ENCODE measurements around the gene ZSCAN5C. TPM values are rescaled to one million over a fixed set of nuclear protein-coding genes. Genes with fewer than 3 reads are reported as not detected.
"Not testable (repeated sequence)": the region's sequence is repeated elsewhere in the genome, so short reads cannot be mapped to it uniquely, and the experiment has no call there.

Gene ZSCAN5C
- total RNA-seq, 1 donor from 2014 or later, result 0.32 TPM

DNA sequence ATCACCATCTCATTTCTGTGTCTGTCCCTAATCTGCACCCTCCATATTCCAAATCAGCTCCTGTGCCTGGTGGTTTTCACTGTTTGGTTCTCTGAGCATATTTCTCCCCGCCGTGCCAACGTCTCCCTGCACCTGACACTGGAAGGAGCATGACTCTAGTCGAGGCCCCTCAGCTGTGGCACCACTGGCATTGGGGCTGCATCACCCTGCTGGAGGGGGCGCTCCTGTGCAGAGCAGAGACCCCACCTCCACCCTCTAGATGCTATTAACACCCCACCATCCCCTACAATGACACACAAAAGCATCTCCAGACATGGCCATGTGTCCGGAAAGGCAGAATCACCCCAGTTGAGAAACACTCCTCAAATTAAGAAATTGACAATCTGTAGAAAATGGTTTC, 20.8 kb downstream of the ZSCAN5C start:
- Mint-ChIP-seq H3K27ac (ENCODE audit: unreplicated experiment) (no peak overlapping the region), H3K27me3 (ENCODE audit: unreplicated experiment) (peaks cover 2% of the 10 kb centered on the region), H3K9me3 (ENCODE audit: unreplicated experiment) (peaks cover 2% of the 10 kb centered on the region), H3K4me3 (ENCODE audit: unreplicated experiment) (no peak overlapping the region), H3K4me1 (ENCODE audit: low read depth, unreplicated experiment) (no peaks in the 10 kb centered on the region), H3K36me3 (ENCODE audit: unreplicated experiment) (peaks cover 16% of the 10 kb centered on the region)
- TF ChIP-seq, protein P1, sequence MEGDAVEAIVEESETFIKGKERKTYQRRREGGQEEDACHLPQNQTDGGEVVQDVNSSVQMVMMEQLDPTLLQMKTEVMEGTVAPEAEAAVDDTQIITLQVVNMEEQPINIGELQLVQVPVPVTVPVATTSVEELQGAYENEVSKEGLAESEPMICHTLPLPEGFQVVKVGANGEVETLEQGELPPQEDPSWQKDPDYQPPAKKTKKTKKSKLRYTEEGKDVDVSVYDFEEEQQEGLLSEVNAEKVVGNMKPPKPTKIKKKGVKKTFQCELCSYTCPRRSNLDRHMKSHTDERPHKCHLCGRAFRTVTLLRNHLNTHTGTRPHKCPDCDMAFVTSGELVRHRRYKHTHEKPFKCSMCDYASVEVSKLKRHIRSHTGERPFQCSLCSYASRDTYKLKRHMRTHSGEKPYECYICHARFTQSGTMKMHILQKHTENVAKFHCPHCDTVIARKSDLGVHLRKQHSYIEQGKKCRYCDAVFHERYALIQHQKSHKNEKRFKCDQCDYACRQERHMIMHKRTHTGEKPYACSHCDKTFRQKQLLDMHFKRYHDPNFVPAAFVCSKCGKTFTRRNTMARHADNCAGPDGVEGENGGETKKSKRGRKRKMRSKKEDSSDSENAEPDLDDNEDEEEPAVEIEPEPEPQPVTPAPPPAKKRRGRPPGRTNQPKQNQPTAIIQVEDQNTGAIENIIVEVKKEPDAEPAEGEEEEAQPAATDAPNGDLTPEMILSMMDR (IDR thresholded peaks at IDR 0.05; ENCODE audit: partially characterized antibody, unreplicated experiment), result no peak
- DNase-seq, result no peak

DNA sequence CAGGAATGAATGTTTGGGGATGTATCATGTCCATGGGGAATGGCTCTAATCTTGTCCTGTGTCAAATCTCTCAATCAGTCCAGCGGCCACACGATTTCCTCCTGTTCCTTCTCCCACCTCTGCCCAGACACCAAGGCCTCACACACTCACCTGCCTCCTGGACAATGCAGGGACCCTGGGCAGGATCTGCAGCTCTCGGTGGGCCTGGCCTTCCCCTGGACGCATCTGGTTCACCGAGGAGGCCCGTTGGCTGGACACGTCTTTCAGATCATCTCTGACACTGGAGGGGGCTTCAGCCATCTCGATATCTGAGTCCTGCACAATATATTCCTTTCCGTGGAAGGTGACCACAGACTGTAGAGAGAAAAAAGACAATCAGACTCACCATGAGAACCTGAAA, 21.4 kb downstream of the ZSCAN5C start:
- H3K27ac Mint-ChIP-seq (ENCODE audit: unreplicated experiment), result no peak overlapping the region

DNA sequence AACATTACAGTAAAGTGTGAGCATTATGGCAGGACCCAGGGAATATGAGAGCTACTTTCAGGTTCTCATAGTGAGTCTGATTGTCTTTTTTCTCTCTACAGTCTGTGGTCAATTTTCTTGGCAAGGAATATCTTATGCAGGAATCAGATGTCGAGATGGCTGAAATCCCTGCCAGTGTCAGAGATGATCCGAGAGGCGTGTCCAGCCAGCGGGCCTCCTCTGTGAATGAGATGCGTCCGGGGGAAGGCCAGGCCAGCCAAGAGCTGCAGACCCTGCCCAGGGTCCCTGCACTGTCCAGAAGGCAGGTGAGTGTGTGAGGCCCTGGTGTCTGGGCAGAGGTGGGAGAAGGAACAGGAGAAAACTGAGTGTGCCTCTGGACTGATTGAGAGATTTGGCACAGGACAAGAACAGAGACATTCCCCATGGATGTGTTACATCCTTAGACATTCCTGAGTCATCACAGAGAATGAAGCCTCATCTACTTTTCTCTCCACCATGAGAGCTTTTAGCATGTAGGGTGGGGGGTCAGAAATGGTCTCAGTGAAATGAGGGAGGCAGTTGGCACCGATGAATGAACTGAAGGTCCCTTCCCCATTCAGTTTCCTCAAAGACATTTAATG, 43.2 kb downstream of the ZSCAN5C start:
- Mint-ChIP-seq H3K9me3 (ENCODE audit: unreplicated experiment) (peaks cover 4% of the 10 kb centered on the region), H3K4me3 (ENCODE audit: unreplicated experiment) (no peak overlapping the region), H3K4me1 (ENCODE audit: low read depth, unreplicated experiment) (no peaks in the 10 kb centered on the region), H3K36me3 (ENCODE audit: unreplicated experiment) (peaks cover 5% of the 10 kb centered on the region), H3K27me3 (ENCODE audit: unreplicated experiment) (peaks cover 2% of the 10 kb centered on the region), H3K27ac (ENCODE audit: unreplicated experiment) (no peak overlapping the region)
- DNase-seq, result no peak
- TF ChIP-seq, protein P1 (IDR thresholded peaks at IDR 0.05; ENCODE audit: partially characterized antibody, unreplicated experiment), result no peak

More for the DNA sequence above, 21.4 kb downstream of the ZSCAN5C start:
- Mint-ChIP-seq H3K4me3 (ENCODE audit: unreplicated experiment) (no peak overlapping the region), H3K4me1 (ENCODE audit: low read depth, unreplicated experiment) (no peaks in the 10 kb centered on the region), H3K27me3 (ENCODE audit: unreplicated experiment) (peaks cover 2% of the 10 kb centered on the region), H3K36me3 (ENCODE audit: unreplicated experiment) (peaks cover 16% of the 10 kb centered on the region), H3K9me3 (ENCODE audit: unreplicated experiment) (no peaks in the 10 kb centered on the region)
- TF ChIP-seq, protein P1 (IDR thresholded peaks at IDR 0.05; ENCODE audit: partially characterized antibody, unreplicated experiment), result no peak
- DNase-seq, result no peak

DNA sequence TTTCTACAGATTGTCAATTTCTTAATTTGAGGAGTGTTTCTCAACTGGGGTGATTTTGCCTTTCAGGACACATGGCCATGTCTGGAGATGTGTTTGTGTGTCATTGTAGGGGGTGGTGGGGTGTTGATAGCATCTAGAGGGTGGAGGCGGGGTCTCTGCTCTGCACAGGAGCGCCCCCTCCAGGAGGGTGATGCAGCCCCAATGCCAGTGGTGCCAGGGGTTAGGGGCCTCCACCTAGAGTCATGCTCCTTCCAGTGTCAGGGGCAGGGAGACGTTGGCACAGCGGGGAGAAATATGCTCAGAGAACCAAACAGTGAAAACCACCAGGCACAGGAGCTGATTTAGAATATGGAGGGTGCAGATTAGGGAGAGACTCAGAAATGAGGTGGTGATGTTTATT, 43.7 kb downstream of the ZSCAN5C start:
- H3K36me3 Mint-ChIP-seq (ENCODE audit: unreplicated experiment); H3K27ac Mint-ChIP-seq (ENCODE audit: unreplicated experiment); H3K27me3 Mint-ChIP-seq (ENCODE audit: unreplicated experiment); H3K9me3 Mint-ChIP-seq (ENCODE audit: unreplicated experiment); H3K4me3 Mint-ChIP-seq (ENCODE audit: unreplicated experiment); H3K4me1 Mint-ChIP-seq (ENCODE audit: low read depth, unreplicated experiment); DNase-seq: not testable (repeated sequence)

DNA sequence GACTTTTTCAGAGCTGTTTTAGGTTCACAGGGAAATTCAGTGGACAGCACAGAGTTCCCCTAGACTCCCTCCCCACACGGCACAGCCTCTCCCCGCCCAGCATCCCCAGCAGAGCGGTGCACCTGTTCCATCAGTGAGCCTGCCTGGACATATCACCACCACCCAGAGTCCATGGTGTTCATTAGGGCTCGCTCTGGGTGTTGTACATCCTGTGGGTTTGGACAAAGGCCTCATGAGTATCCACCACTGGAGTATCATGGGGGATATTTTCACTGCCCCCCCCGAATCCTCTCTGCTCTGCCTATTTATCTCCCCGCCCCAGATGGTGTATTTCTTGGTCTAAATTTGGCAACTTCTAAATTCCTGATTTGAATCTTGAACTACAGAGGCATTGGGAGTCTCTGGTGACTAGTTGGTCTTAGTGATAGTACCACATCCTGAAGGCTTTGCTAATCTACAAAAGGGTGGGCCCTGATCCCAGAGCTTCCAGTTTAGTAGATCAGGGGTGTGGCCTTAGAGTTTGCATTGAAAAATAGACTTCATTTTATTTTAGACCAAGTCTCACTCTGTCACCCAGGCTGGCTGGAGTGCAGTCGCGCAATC, 46.8 kb downstream of the ZSCAN5C start:
- not testable (repeated sequence) for H3K9me3 Mint-ChIP-seq (ENCODE audit: unreplicated experiment); H3K4me3 Mint-ChIP-seq (ENCODE audit: unreplicated experiment); H3K27me3 Mint-ChIP-seq (ENCODE audit: unreplicated experiment); H3K27ac Mint-ChIP-seq (ENCODE audit: unreplicated experiment); DNase-seq; H3K4me1 Mint-ChIP-seq (ENCODE audit: low read depth, unreplicated experiment)
- peaks cover 13% of the 10 kb centered on the region for H3K36me3 Mint-ChIP-seq (ENCODE audit: unreplicated experiment)

DNA sequence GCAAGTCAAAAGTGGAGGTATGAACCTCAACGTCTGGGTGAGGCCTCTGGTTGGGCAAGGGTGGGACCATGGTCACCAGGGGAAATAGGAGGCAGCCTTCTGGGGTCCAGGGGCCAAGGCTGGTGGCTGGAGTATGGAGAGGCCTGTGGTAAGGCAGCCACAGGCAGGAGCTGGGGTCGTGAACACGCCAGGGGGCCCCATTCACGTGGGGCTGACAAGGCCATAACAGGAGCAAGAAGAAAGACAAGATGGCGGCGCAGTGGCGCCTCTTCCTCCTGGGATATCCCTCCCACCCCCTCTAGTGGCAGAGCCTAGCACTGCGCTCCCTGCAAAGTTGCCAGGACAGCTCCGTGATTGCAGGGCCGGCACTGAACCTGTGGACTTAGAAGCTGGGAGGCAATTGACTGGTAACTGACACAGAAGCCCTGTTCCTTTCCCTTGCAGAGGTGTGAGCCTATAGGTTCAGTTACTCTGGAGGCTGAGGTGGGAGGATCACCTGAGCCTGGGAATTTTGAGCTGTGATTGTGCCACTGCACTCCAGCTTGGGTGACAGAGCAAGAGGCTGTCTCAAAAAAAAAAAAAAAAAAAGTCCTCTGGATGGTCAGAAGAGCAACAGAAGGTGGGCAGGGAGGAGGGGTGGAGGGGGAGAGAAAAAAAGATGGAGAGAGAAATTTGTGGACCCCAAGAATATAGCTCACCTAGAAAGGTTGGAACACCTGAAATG, 50.8 kb downstream of the ZSCAN5C start:
- H3K4me3 Mint-ChIP-seq (ENCODE audit: unreplicated experiment), result no peak overlapping the region
- H3K4me1 Mint-ChIP-seq (ENCODE audit: low read depth, unreplicated experiment), result peaks cover 4% of the 10 kb centered on the region
- peak; percentile 95 for DNase-seq
- TF ChIP-seq, protein P1 (IDR thresholded peaks at IDR 0.05; ENCODE audit: partially characterized antibody, unreplicated experiment), result peak; percentile 94
- peaks cover 7% of the 10 kb centered on the region for H3K27me3 Mint-ChIP-seq (ENCODE audit: unreplicated experiment)
- peaks cover 5% of the 10 kb centered on the region for H3K9me3 Mint-ChIP-seq (ENCODE audit: unreplicated experiment)
- peaks cover 8% of the 10 kb centered on the region for H3K36me3 Mint-ChIP-seq (ENCODE audit: unreplicated experiment)
- peak overlapping the region; percentile 91 for H3K27ac Mint-ChIP-seq (ENCODE audit: unreplicated experiment)
